SK-N-SH treated with all-trans-retinoic acid at 6 μM for 48 hours (cell line): Measurements from ENCODE around the gene SKIC3.

Experiments
- ATAC-seq: fragments of 200-7000 bp; cut with Tn5 transposase; 3 replicates; pipeline ENCODE4 v1.9.1; 2020; ENCODE audit warnings: mild to moderate bottlenecking, moderate library complexity
- ARNTL ChIP-seq: fragments of 450-650 bp; formaldehyde crosslinking; IDR thresholded peaks from 2 replicates; pipeline ENCODE4 v1.5.0; 2020; ENCODE audit warnings: low read depth, mild to moderate bottlenecking, moderate library complexity, borderline replicate concordance
- BACH2 ChIP-seq: fragments of 250-450 bp; sonication (Bioruptor Pico); IDR thresholded peaks from 2 replicates; pipeline ENCODE4 v1.9.0; 2021; ENCODE audit warnings: mild to moderate bottlenecking, borderline replicate concordance
- ESRRG ChIP-seq: fragments of 250-450 bp; sonication (Bioruptor Pico); IDR thresholded peaks from 2 replicates; pipeline ENCODE4 v1.6.1; 2021; ENCODE audit warnings: mild to moderate bottlenecking
- GLIS3 ChIP-seq: fragments of 250-450 bp; sonication (Bioruptor Pico); IDR thresholded peaks from 2 replicates; pipeline ENCODE4 v1.5.0; 2020; ENCODE audit warnings: mild to moderate bottlenecking, moderate library complexity
- ISL1 ChIP-seq: fragments of 250-450 bp; sonication (Bioruptor Pico); IDR thresholded peaks from 2 replicates; pipeline ENCODE4 v2.1.2; 2022; ENCODE audit warnings: mild to moderate bottlenecking, moderate library complexity
- OSR1 ChIP-seq: fragments of 250-450 bp; sonication (Bioruptor Pico); IDR thresholded peaks from 2 replicates; pipeline ENCODE4 v1.8.0; 2022; ENCODE audit warnings: moderate library complexity, mild to moderate bottlenecking, inconsistent platforms
- PPARA ChIP-seq: fragments of 250-450 bp; sonication (Bioruptor Pico); IDR thresholded peaks from 2 replicates; pipeline ENCODE4 v1.5.0; 2020; ENCODE audit warnings: mild to moderate bottlenecking, borderline replicate concordance
- RARB ChIP-seq: fragments of 250-450 bp; sonication (Bioruptor Pico); IDR thresholded peaks from 2 replicates; pipeline ENCODE4 v1.8.0; 2021; ENCODE audit warnings: mild to moderate bottlenecking, moderate library complexity
- SNAI2 ChIP-seq: fragments of 250-450 bp; sonication (Bioruptor Pico); IDR thresholded peaks from 2 replicates; pipeline ENCODE4 v1.5.0; 2020; ENCODE audit warnings: mild to moderate bottlenecking, moderate library complexity
- TCF4 ChIP-seq: fragments of 250-450 bp; sonication (Bioruptor Pico); IDR thresholded peaks from 2 replicates; pipeline ENCODE4 v1.8.0; 2021; ENCODE audit warnings: mild to moderate bottlenecking, moderate library complexity, borderline replicate concordance
- TOX ChIP-seq: fragments of 250-450 bp; sonication (Bioruptor Pico); IDR thresholded peaks from 2 replicates; pipeline ENCODE4 v1.8.0; 2021; ENCODE audit warnings: mild to moderate bottlenecking, moderate library complexity, borderline replicate concordance
- ZC3H10 ChIP-seq: fragments of 250-450 bp; sonication (Bioruptor Pico); IDR thresholded peaks from 2 replicates; pipeline ENCODE4 v1.5.1; 2021; ENCODE audit warnings: mild to moderate bottlenecking, moderate library complexity
- ZFP3 ChIP-seq: fragments of 250-450 bp; sonication (Bioruptor Pico); IDR thresholded peaks from 2 replicates; pipeline ENCODE4 v1.5.0; 2020; ENCODE audit warnings: mild to moderate bottlenecking, moderate library complexity
- ZFP30 ChIP-seq: fragments of 450-650 bp; formaldehyde crosslinking; IDR thresholded peaks from 2 replicates; pipeline ENCODE4 v1.5.0; 2022; ENCODE audit warnings: mild to moderate bottlenecking, moderate library complexity
- ZNF70 ChIP-seq: fragments of 450-650 bp; formaldehyde crosslinking; IDR thresholded peaks from 2 replicates; pipeline ENCODE4 v1.5.0; 2020; ENCODE audit warnings: mild to moderate bottlenecking, moderate library complexity
- ZNF8 ChIP-seq: fragments of 450-650 bp; formaldehyde crosslinking; IDR thresholded peaks from 2 replicates; pipeline ENCODE4 v1.5.0; 2020; ENCODE audit warnings: mild to moderate bottlenecking, moderate library complexity
- TF ChIP-seq, protein P1 (sequence below): fragments of 250-450 bp; sonication (Bioruptor Pico); IDR thresholded peaks from 2 replicates; pipeline ENCODE4 v1.8.0; 2021; ENCODE audit warnings: low read depth, mild to moderate bottlenecking, moderate library complexity, borderline replicate concordance
- TF ChIP-seq, protein P2 (sequence below): fragments of 250-450 bp; sonication (Bioruptor Pico); IDR thresholded peaks from 2 replicates; pipeline ENCODE4 v1.5.0; 2020; ENCODE audit warnings: mild to moderate bottlenecking, moderate library complexity
- TF ChIP-seq, protein P3 (sequence below): fragments of 250-450 bp; sonication (Bioruptor Pico); IDR thresholded peaks from 2 replicates; pipeline ENCODE4 v1.5.1; 2020; ENCODE audit warnings: low read depth, mild to moderate bottlenecking, moderate library complexity
- TF ChIP-seq, protein P4 (sequence below): fragments of 250-450 bp; sonication (Bioruptor Pico); IDR thresholded peaks from 2 replicates; pipeline ENCODE4 v1.5.1; 2021; ENCODE audit warnings: mild to moderate bottlenecking, moderate library complexity

Gene SKIC3

DNA sequence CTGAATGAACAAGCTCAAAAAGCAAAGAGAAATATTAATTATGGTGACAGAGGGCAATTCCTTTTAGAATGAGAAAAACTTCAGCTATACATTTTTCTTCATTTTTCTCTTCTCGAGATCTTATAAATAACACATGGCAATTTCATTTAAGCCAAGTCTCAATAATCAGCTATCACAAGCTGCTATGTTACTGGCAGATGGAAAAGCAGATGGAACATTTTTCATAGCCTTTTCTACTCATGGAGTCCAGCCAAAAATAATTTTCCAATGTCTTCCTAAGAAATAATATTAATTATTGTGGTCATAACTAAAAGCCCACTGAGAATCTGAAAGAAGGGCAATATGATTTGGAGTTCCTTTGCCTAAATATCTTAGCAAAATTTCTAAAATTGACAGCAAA, 35.6 kb downstream of the SKIC3 start:
- no peak for ATAC-seq
- TF ChIP-seq ZNF70 (CRISPR knock-in tag) (no peak), BACH2 (CRISPR knock-in tag) (no peak), ZFP3 (CRISPR knock-in tag) (no peak), ESRRG (CRISPR knock-in tag) (no peak), RARB (CRISPR knock-in tag) (no peak), PPARA (no peak), ARNTL (CRISPR knock-in tag) (no peak), ZC3H10 (no peak), GLIS3 (CRISPR knock-in tag) (no peak), TOX (CRISPR knock-in tag) (no peak), SNAI2 (CRISPR knock-in tag) (no peak), ZFP30 (CRISPR knock-in tag) (no peak), ZNF8 (CRISPR knock-in tag) (no peak)
- TF ChIP-seq, protein P1, sequence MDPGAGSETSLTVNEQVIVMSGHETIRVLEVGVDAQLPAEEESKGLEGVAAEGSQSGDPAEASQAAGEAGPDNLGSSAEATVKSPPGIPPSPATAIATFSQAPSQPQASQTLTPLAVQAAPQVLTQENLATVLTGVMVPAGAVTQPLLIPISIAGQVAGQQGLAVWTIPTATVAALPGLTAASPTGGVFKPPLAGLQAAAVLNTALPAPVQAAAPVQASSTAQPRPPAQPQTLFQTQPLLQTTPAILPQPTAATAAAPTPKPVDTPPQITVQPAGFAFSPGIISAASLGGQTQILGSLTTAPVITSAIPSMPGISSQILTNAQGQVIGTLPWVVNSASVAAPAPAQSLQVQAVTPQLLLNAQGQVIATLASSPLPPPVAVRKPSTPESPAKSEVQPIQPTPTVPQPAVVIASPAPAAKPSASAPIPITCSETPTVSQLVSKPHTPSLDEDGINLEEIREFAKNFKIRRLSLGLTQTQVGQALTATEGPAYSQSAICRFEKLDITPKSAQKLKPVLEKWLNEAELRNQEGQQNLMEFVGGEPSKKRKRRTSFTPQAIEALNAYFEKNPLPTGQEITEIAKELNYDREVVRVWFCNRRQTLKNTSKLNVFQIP, result no peak
- TF ChIP-seq, protein P2, sequence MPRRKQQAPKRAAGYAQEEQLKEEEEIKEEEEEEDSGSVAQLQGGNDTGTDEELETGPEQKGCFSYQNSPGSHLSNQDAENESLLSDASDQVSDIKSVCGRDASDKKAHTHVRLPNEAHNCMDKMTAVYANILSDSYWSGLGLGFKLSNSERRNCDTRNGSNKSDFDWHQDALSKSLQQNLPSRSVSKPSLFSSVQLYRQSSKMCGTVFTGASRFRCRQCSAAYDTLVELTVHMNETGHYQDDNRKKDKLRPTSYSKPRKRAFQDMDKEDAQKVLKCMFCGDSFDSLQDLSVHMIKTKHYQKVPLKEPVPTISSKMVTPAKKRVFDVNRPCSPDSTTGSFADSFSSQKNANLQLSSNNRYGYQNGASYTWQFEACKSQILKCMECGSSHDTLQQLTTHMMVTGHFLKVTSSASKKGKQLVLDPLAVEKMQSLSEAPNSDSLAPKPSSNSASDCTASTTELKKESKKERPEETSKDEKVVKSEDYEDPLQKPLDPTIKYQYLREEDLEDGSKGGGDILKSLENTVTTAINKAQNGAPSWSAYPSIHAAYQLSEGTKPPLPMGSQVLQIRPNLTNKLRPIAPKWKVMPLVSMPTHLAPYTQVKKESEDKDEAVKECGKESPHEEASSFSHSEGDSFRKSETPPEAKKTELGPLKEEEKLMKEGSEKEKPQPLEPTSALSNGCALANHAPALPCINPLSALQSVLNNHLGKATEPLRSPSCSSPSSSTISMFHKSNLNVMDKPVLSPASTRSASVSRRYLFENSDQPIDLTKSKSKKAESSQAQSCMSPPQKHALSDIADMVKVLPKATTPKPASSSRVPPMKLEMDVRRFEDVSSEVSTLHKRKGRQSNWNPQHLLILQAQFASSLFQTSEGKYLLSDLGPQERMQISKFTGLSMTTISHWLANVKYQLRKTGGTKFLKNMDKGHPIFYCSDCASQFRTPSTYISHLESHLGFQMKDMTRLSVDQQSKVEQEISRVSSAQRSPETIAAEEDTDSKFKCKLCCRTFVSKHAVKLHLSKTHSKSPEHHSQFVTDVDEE (CRISPR knock-in tag), result no peak
- TF ChIP-seq, protein P3, sequence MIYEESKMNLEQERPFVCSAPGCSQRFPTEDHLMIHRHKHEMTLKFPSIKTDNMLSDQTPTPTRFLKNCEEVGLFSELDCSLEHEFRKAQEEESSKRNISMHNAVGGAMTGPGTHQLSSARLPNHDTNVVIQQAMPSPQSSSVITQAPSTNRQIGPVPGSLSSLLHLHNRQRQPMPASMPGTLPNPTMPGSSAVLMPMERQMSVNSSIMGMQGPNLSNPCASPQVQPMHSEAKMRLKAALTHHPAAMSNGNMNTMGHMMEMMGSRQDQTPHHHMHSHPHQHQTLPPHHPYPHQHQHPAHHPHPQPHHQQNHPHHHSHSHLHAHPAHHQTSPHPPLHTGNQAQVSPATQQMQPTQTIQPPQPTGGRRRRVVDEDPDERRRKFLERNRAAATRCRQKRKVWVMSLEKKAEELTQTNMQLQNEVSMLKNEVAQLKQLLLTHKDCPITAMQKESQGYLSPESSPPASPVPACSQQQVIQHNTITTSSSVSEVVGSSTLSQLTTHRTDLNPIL (CRISPR knock-in tag), result no peak
- TF ChIP-seq, protein P4, sequence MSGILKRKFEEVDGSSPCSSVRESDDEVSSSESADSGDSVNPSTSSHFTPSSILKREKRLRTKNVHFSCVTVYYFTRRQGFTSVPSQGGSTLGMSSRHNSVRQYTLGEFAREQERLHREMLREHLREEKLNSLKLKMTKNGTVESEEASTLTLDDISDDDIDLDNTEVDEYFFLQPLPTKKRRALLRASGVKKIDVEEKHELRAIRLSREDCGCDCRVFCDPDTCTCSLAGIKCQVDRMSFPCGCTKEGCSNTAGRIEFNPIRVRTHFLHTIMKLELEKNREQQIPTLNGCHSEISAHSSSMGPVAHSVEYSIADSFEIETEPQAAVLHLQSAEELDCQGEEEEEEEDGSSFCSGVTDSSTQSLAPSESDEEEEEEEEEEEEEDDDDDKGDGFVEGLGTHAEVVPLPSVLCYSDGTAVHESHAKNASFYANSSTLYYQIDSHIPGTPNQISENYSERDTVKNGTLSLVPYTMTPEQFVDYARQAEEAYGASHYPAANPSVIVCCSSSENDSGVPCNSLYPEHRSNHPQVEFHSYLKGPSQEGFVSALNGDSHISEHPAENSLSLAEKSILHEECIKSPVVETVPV, result no peak

DNA sequence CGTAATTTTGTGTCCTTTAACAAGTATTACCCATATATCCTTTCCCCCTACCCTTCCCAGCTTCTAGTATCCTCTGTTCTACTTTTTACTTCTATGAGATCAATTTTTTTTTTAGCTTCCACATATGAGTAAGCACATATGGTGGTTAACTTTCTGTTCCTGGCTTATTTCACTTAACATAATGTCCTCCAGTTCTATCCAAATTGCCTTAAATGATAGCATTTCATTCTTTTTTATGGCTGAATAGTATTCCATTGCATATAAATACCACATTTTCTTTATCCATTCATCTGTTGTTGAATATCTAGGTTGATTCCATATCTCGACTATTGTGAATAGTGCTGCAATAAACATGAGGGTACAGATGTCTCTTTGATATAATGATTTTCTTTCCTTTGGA, 36.4 kb downstream of the SKIC3 start:
- ATAC-seq, result no peak
- TF ChIP-seq ZFP30 (CRISPR knock-in tag) (no peak), BACH2 (CRISPR knock-in tag) (no peak), OSR1 (CRISPR knock-in tag) (no peak), TOX (CRISPR knock-in tag) (no peak), ZNF70 (CRISPR knock-in tag) (peak; percentile 73), ZNF8 (CRISPR knock-in tag) (no peak)

DNA sequence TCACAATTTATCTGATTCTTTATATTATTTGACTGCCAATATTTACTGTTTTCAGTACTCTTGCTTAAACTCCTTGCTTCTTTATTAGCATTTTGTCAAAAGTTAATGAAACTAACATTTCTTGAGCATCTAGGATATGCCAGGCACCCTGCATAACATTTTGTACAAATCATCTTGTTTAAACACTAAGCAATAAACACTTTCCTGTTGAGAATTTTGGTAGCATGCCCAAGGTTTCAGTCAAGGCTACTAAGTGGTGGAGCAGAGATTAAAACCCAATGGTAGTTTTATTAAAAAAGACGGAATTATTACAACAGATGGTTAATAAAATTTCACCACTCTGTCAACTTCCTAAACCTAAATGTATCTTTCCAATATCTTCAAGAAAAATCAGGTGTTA, 43.2 kb downstream of the SKIC3 start:
- TF ChIP-seq RARB (CRISPR knock-in tag) (no peak), TCF4 (CRISPR knock-in tag) (no peak), ZC3H10 (no peak), OSR1 (CRISPR knock-in tag) (no peak), GLIS3 (CRISPR knock-in tag) (no peak), BACH2 (CRISPR knock-in tag) (no peak), TOX (CRISPR knock-in tag) (no peak), ZNF70 (CRISPR knock-in tag) (no peak), ZFP3 (CRISPR knock-in tag) (no peak), ESRRG (CRISPR knock-in tag) (no peak), ISL1 (CRISPR knock-in tag) (no peak), ARNTL (CRISPR knock-in tag) (no peak), SNAI2 (CRISPR knock-in tag) (no peak)
- TF ChIP-seq, protein P2 (CRISPR knock-in tag), result no peak
- TF ChIP-seq, protein P1, result no peak
- TF ChIP-seq, protein P3 (CRISPR knock-in tag), result no peak
- TF ChIP-seq, protein P4, result no peak
- ATAC-seq, result no peak
